MM.1S (cell line): ENCODE results near the gene TMEM125.

Experiments used
- DNase-seq: peaks from one replicate; pipeline ENCODE4 v3.0.0-alpha.2; 2015
- H2AFZ ChIP-seq: fragments of 300-600 bp; sonication (generic); 2 replicates; pipeline ENCODE4 v1.6.0; 2016; ENCODE audit warnings: antibody characterized with exemption, low read length
- H3F3A ChIP-seq: fragments of 300-600 bp; sonication (generic); 2 replicates; pipeline ENCODE4 v1.6.1; 2016; ENCODE audit warnings: mild to moderate bottlenecking, antibody characterized with exemption, low read length, moderate library complexity, mixed read lengths; ENCODE audit not compliant: insufficient read depth
- H3K27ac ChIP-seq: fragments of 300-600 bp; sonication (generic); 2 replicates; pipeline ENCODE4 v1.5.1; 2016; ENCODE audit warnings: mild to moderate bottlenecking, low read length
- H3K27me3 ChIP-seq: fragments of 300-600 bp; sonication (generic); replicated peaks from 2 replicates; pipeline ENCODE4 v1.6.0; 2016; ENCODE audit warnings: low read length; ENCODE audit not compliant: insufficient read depth
- H3K36me3 ChIP-seq: fragments of 300-600 bp; sonication (generic); replicated peaks from 2 replicates; pipeline ENCODE4 v1.6.1; 2016; ENCODE audit warnings: mild to moderate bottlenecking, low read length, mixed read lengths; ENCODE audit not compliant: insufficient read depth
- H3K4me1 ChIP-seq: fragments of 300-600 bp; sonication (generic); 2 replicates; pipeline ENCODE4 v1.6.1; 2016; ENCODE audit warnings: low read length, mixed read lengths
- H3K4me2 ChIP-seq: fragments of 300-600 bp; sonication (generic); 2 replicates; pipeline ENCODE4 v1.6.0; 2016; ENCODE audit warnings: low read depth, low read length
- H3K4me3 ChIP-seq: fragments of 300-600 bp; sonication (generic); 2 replicates; pipeline ENCODE4 v1.5.1; 2016; ENCODE audit warnings: low read length, mixed read lengths
- H3K79me2 ChIP-seq: fragments of 300-600 bp; sonication (generic); 2 replicates; pipeline ENCODE4 v1.6.1; 2016; ENCODE audit warnings: mixed run types, low read length, mixed read lengths
- H3K9ac ChIP-seq: fragments of 300-600 bp; sonication (generic); 2 replicates; pipeline ENCODE4 v1.6.1; 2016; ENCODE audit warnings: low read length, mixed read lengths
- H3K9me2 ChIP-seq: fragments of 300-600 bp; sonication (generic); replicated peaks from 2 replicates; pipeline ENCODE4 v1.6.1; 2016; ENCODE audit warnings: mild to moderate bottlenecking, low read length, mixed read lengths; ENCODE audit not compliant: insufficient read depth
- H3K9me3 ChIP-seq: fragments of 300-600 bp; sonication (generic); replicated peaks from 2 replicates; pipeline ENCODE4 v1.6.1; 2016; ENCODE audit warnings: mild to moderate bottlenecking, low read length, mixed read lengths; ENCODE audit not compliant: insufficient read depth
- H4K20me1 ChIP-seq: fragments of 300-600 bp; sonication (generic); 2 replicates; pipeline ENCODE4 v1.6.1; 2016; ENCODE audit warnings: mild to moderate bottlenecking, low read length, moderate library complexity, mixed read lengths; ENCODE audit not compliant: insufficient read depth
- EZH2 ChIP-seq: fragments of 300-600 bp; sonication (generic); optimal IDR thresholded peaks from 2 replicates; pipeline ENCODE3; 2017; ENCODE audit warnings: low read depth, mild to moderate bottlenecking, antibody characterized with exemption, low read length, mixed read lengths
- EZH2phosphoT487 ChIP-seq: fragments of 300-600 bp; sonication (generic); IDR thresholded peaks from 2 replicates; pipeline ENCODE4 v1.6.1; 2018; ENCODE audit warnings: antibody characterized with exemption, low read length
- TF ChIP-seq, protein P1 (sequence below): fragments of 300-600 bp; sonication (generic); IDR thresholded peaks from 2 replicates; pipeline ENCODE4 v1.5.1; 2016; ENCODE audit warnings: antibody characterized with exemption, low read length, mixed read lengths

TMEM125 gene

DNA sequence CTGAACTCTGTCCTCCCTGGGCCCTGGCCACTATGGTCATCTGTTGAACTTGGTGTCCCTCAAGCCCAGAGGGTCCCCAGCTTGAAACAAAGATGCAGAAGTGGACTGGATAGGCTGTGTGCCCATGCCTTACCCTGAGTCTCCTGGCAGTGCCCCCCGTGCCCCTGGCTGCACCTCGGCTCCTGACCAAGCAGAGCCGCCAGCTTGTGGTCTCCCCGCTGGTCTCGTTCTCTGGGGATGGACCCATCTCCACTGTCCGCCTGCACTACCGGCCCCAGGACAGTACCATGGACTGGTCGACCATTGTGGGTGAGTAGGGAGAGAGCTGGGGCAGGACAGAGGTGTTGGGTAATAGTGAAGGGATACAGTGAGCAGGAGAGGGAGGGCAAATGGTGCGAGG lies 41.7 kb downstream of the TMEM125 start:
- Histone ChIP-seq H3K27me3 (peaks cover 33% of the 10 kb centered on the region; the same call in 1 of the 2 replicates), H3K9ac (no peak overlapping the region), H3K79me2 (no peaks in the 10 kb centered on the region), H3F3A (no peaks in the 10 kb centered on the region), H3K27ac (no peak overlapping the region), H3K4me2 (no peak overlapping the region), H3K36me3 (no peaks in the 10 kb centered on the region), H3K4me3 (no peak overlapping the region), H3K9me3 (no peaks in the 10 kb centered on the region), H3K4me1 (no peaks in the 10 kb centered on the region), H2AFZ (no peak overlapping the region), H4K20me1 (no peaks in the 10 kb centered on the region), H3K9me2 (no peaks in the 10 kb centered on the region)
- TF ChIP-seq EZH2phosphoT487 (no peak), EZH2 (no peak)
- TF ChIP-seq, protein P1, sequence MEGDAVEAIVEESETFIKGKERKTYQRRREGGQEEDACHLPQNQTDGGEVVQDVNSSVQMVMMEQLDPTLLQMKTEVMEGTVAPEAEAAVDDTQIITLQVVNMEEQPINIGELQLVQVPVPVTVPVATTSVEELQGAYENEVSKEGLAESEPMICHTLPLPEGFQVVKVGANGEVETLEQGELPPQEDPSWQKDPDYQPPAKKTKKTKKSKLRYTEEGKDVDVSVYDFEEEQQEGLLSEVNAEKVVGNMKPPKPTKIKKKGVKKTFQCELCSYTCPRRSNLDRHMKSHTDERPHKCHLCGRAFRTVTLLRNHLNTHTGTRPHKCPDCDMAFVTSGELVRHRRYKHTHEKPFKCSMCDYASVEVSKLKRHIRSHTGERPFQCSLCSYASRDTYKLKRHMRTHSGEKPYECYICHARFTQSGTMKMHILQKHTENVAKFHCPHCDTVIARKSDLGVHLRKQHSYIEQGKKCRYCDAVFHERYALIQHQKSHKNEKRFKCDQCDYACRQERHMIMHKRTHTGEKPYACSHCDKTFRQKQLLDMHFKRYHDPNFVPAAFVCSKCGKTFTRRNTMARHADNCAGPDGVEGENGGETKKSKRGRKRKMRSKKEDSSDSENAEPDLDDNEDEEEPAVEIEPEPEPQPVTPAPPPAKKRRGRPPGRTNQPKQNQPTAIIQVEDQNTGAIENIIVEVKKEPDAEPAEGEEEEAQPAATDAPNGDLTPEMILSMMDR = no peak
- DNase-seq = no peak

DNA sequence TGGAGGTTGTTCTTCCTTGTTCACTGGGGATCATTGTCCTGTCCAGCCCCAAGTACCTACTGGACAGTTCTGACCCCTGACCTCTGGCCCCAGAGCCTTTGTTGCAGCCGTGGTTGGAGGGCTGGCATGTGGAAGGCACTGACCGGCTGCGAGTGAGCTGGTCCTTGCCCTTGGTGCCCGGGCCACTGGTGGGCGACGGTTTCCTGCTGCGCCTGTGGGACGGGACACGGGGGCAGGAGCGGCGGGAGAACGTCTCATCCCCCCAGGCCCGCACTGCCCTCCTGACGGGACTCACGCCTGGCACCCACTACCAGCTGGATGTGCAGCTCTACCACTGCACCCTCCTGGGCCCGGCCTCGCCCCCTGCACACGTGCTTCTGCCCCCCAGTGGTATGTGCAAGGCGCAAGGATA lies 42.4 kb downstream of the TMEM125 start:
- no peaks in the 10 kb centered on the region for H3K4me1 ChIP-seq
- H3K4me3 ChIP-seq = no peak overlapping the region
- DNase-seq = no peak
- peaks cover 26% of the 10 kb centered on the region; the same call in 1 of the 2 replicates for H3K27me3 ChIP-seq
- no peaks in the 10 kb centered on the region for H3K9me3 ChIP-seq
- TF ChIP-seq EZH2 (no peak), EZH2phosphoT487 (no peak)
- TF ChIP-seq, protein P1 = no peak
- H3K27ac ChIP-seq = no peak overlapping the region
- H3K4me2 ChIP-seq = no peak overlapping the region
- H3K36me3 ChIP-seq = no peaks in the 10 kb centered on the region
- no peaks in the 10 kb centered on the region for H4K20me1 ChIP-seq
- no peaks in the 10 kb centered on the region for H3F3A ChIP-seq
- H3K9me2 ChIP-seq = no peaks in the 10 kb centered on the region
- H3K9ac ChIP-seq = no peak overlapping the region
- no peak overlapping the region for H2AFZ ChIP-seq
- no peaks in the 10 kb centered on the region for H3K79me2 ChIP-seq

DNA sequence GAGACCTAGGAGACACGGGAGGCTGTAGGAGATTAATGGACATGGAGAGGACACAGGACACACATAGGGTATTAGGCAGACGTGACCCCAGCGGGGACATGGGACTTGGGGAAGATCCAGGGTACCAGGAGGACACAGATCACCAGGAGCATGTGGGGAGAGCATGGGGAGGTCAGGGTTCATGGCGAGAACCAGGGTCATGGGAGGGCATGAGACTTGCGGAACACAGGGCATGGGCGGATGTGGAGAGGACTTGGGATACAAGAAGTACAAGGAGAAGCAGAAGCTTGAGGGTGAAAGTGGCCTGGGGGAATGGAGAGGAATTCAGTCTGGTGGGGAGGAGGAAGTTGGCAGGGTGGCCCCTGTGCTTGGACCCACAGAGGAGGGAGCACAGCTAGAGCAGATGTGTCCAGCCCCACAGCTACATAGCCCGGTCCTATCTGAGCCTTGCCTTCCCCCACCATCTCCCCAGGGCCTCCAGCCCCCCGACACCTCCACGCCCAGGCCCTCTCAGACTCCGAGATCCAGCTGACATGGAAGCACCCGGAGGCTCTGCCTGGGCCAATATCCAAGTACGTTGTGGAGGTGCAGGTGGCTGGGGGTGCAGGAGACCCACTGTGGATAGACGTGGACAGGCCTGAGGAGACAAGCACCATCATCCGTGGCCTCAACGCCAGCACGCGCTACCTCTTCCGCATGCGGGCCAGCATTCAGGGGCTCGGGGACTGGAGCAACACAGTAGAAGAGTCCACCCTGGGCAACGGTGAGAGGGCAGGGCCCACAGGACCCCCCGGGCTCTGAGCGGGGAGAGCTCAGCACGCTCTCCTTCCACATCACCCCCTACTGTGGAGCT lies 43.1 kb downstream of the TMEM125 start:
- Histone ChIP-seq H3K4me1 (no peaks in the 10 kb centered on the region), H3K27me3 (peaks cover 23% of the 10 kb centered on the region; the same call in 1 of the 2 replicates)
- DNase-seq = no peak

More for the DNA sequence above, 43.1 kb downstream of the TMEM125 start:
- H3K9me2 ChIP-seq = no peaks in the 10 kb centered on the region
- no peaks in the 10 kb centered on the region for H3K79me2 ChIP-seq
- H3K4me2 ChIP-seq = no peak overlapping the region
- H3K36me3 ChIP-seq = no peaks in the 10 kb centered on the region
- H3K9ac ChIP-seq = no peak overlapping the region
- H3K4me3 ChIP-seq = no peak overlapping the region
- TF ChIP-seq, protein P1 = no peak
- TF ChIP-seq EZH2phosphoT487 = no peak
- TF ChIP-seq EZH2 = no peak
- H4K20me1 ChIP-seq = no peaks in the 10 kb centered on the region
- H3F3A ChIP-seq = no peaks in the 10 kb centered on the region
- no peaks in the 10 kb centered on the region for H3K9me3 ChIP-seq
- no peak overlapping the region for H3K27ac ChIP-seq
- H2AFZ ChIP-seq = no peak overlapping the region
